HG02798 (cell line): ENCODE measurements around the gene EHD3.
A peak's percentile ranks its signal among the peaks of the same experiment; 100 is the strongest.

Experiments
- ATAC-seq: cut with Tn5 transposase; IDR thresholded peaks from one replicate; pipeline ENCODE4 v1.9.1; 2021; ENCODE audit warnings: mild to moderate bottlenecking; ENCODE audit not compliant: unreplicated experiment, poor library complexity

EHD3 gene

DNA sequence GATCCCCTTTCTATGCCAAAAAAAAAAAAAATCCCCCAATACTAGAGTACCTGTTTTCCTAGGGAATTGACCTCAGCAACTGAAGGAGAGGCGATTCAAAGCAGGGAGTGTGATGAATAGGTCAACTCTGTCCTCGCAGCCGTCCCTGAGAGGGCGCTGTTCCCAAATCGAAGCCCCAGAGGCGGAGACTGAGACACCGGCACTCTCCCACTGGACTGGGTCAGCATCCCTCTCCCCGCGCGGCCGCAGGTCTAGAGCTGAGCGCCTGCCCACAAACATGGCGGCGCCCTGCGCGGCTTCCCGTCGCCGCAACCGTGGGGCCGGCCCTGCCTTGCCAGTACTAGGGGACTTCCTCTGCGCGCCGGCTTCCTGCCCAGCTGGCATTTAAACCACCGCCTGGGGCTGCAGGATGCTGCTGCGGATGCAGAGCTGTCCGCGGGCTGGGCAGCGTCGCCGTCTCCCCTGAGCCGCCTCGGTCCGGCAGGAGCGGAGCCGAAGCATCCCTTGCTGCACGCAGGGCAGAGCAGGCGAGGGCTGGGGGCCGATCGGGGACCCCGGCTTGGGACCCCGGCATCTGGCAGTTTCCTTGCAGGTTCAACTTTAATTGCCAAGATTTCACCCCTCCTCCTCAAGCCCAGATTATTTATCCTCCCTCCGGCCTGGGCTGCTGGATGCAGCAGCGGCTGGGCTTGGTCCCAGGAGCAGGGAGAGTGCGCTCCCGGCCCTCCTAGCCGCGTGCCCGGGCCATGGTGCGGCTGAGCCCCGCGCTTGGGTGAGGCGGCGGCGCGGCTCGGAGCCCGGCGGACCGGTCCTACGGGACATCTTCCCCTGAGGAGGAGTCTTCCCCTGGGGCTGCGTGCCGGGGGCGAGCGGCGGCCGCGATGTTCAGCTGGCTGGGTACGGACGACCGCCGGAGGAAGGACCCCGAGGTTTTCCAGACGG lies at the start of gene EHD3:
Gene EHD3, plus strand, starts transcription at position 412 of the 942 bp plus-strand sequence. Its CDS starts 470 bp downstream, at position 882.
- peak; percentile 96 for ATAC-seq

- no peak for ATAC-seq
These were observed 46.8 kb upstream of the EHD3 start for GRCh38 chr2:31187166-31187565.

GRCh38 chr2:31188131-31188530 lies 45.8 kb upstream of the EHD3 start:
- ATAC-seq: no peak

- no peak for ATAC-seq
These were observed 44.8 kb upstream of the EHD3 start for GRCh38 chr2:31189141-31189540.

DNA sequence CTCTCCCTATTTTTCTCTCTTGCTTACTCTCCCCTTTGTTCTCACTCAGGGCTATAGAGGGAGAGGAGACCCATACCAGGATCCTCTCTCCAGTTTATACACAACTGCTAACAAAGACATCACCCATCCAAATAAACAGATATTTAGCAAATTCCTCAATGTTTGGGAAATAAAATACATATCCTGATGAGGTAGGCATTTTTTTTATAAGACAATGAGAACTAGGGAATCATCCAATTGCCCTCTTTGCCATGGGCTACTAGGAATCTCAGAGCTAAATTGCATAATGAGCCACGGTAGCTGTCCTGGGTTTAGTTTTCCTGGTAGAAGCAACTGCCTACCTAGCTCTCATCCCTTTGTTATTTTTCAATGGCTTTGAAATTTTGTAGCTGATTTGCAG lies 43.8 kb upstream of the EHD3 start:
- no peak for ATAC-seq

DNA sequence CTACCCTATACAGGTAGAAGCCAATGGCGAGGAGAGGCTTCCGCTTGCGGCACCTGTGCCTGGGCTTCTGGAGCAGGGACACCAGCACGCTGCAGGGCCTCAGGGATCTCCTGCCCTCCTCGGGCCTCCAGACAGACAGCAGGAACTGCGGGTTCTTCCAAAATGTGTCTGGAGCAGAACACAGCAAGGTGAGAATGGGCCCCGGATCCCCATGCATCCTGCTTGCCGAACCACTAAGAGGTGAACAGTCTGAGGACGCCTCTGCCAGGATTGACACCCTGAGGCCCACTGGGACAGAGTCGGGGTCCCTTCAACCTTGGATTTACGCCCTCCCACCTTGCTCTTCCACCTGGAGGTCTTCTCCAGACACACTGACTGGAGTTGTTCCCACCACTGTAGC lies 42.0 kb upstream of the EHD3 start:
- ATAC-seq: no peak

DNA sequence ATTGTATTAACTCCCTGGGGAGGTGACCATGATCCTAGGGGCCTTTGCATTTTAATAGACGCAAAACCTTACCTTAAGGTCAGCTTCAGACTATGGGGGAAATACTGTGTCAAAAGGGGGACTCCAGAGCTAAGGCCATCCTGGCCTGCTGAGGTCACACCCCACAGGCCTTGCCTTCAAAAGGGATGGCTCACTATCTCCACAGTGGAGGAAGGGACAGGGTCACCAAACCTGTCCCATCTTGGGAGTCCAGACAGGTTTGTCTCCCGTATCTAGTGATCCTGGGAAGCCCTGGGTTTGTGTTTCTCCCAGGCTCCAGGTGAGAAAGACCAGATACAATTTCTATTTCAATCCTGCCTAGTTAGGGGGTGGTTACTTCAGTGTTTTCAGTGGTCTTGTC lies 41.6 kb upstream of the EHD3 start:
- no peak for ATAC-seq

DNA sequence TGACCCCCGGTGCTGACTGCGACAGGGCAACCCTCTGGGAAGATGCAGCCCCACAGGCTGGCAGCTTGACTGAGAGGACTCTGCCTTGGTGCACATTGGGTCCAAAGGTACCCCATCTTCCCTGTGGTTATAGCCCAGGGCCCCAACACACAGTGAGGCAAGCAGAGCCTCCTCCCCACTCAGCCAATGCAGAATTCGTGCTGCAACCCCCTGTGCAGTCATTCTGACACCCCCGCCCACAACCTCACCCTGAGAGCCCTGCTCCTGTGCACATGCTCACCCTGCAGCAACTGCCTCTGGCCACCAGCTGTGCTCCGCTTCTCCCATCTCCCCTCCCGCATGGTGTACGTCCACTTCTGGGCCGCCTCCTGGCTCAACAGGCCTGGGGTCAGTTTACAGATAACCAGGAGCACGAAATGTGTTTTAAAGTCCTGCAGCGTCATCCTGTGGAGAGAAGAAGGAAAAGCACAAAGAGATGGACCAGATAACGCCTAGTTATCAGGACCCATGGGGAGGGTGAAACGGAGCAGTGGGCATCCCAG lies 41.0 kb upstream of the EHD3 start:
- no peak for ATAC-seq

- ATAC-seq: no peak
These were observed 40.1 kb upstream of the EHD3 start for GRCh38 chr2:31193806-31194205.

DNA sequence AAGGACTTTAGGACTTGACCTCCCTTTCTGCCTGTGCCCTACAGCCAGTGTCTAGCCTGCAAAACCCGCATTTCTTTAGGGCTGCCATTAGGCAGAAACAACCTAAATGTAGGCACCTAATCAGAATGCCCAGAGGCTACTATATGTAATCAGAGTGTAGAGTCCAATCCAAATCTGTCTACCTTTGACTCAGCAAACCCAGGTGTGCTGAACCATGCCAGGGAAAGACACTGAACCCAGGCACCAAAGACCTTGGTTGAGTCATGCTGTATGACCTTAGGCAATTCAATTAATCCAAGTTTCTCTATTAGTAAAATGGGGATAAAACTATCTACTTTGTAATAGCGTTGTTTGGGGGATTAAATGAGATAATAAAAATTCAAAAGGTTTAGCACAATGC lies 37.3 kb upstream of the EHD3 start:
- no peak for ATAC-seq

DNA sequence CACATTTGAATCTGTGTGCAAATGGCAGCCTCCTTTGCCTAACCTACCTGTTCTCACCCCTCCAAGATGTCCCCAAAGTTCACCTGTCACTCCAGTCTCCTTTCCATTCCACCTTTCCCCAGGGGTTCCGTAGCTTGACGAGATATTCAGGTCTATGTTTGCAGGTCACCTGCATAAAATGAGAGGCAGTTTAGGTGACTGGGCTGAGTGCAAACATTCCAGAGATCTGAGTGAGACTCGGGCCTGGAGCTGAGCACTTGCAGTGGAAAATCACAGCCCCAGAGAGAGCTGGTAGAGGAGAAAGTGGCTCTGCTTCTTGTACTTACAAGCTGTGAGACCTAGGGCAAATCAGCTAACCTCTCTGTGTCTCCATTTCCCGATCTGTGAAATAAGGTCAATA lies 36.8 kb upstream of the EHD3 start:
- no peak for ATAC-seq

- ATAC-seq: no peak
These were observed 36.3 kb upstream of the EHD3 start for GRCh38 chr2:31197669-31198068.

DNA sequence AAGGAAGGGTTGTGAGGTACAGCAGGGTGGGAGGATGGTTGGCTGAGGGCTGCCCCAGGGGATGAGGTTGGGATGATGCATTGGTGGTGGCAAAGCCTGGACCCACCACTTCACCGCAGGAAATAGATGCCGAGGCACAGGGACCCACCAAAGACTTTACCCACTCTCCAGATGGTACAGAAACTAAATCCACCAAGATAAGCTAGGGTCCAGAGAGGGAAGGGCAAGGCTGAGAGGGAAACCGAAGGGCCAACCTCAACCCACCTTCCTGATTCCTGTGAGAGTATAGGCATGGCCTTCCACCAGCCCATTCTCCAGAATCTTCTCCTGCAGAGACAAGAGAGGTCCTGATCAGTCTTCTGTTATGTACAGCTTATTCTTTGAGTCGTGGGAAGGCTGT lies 34.7 kb upstream of the EHD3 start:
- no peak for ATAC-seq

DNA sequence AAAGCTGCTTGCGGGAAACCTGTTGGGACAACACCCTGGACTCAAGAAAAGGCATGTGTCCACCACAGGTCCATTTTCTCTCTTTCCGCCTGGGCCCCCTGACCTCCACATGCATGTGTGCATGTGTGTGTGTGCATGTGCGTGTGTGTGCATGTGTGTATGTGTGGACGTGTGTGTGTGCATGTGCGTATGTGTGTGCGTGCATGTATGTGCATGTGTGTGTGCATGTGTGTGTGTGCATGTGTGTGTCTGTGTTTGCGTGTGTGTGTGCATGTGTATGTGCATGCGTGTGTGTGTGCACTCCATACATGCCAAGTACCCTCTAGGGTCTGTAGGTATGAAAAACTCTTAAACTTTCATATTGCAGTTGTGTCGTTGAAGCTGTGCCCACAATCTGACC lies 33.0 kb upstream of the EHD3 start:
- ATAC-seq: no peak

DNA sequence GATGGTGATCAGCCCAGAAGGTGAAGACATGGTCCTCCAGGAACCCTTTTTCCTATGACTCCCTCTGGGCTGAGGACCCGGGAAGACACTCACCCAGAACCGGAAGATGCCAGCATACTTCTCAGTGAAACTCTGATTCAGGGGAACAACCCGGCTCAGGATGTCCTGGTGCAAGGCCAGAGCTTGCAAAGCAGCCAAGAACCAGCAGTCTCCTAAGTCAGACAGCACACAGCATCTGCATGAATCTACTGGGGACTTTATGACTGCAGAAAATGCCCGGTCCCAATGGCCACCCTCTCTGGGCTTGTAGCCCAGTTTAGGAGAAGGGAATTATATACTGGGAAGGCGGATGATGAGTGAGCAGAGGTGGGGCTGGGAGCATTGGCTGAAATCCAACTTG lies 31.9 kb upstream of the EHD3 start:
- ATAC-seq: no peak

- no peak for ATAC-seq
These were observed 31.1 kb upstream of the EHD3 start for GRCh38 chr2:31202833-31203232.

GRCh38 chr2:31203916-31204315 lies 30.0 kb upstream of the EHD3 start:
- ATAC-seq: no peak

GRCh38 chr2:31204783-31205182 lies 29.2 kb upstream of the EHD3 start:
- ATAC-seq: no peak

- no peak for ATAC-seq
These were observed 28.8 kb upstream of the EHD3 start for GRCh38 chr2:31205186-31205585.

- ATAC-seq: no peak
These were observed 28.3 kb upstream of the EHD3 start for GRCh38 chr2:31205613-31206012.

DNA sequence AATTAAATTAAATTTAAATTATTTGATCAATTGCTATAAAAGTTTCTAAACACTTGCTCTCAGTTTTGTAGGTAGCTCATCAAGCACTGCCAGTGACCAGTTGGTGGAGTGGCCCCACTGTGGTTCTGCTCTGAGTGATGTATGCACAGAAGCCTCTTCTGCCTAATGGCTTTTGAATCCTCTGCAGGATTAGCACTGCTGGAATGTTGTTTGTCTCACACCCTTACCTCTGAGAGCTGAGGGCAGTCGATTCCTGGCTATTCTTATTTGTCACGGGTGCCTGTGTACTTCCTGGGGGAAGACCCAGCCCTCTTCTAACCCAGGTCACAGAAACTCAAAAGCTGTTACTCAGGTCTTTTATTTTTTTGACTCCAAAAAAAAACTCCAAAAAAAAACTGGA lies 26.2 kb upstream of the EHD3 start:
- ATAC-seq: no peak

GRCh38 chr2:31208240-31208639 lies 25.7 kb upstream of the EHD3 start:
- ATAC-seq: no peak
